GM19025 (cell line): Measurements from ENCODE around the gene BHMT2.

ENCODE experiments used
- ATAC-seq: cut with Tn5 transposase; IDR thresholded peaks from one replicate; pipeline ENCODE4 v1.9.1; 2021; ENCODE audit warnings: mild to moderate bottlenecking, low read depth, moderate library complexity; ENCODE audit not compliant: unreplicated experiment

The BHMT2 gene

GRCh38 chr5:79111960-79112702 is 42.6 kb downstream of the BHMT2 start:
- no peak for ATAC-seq

GRCh38 chr5:79112703-79113058 is 43.1 kb downstream of the BHMT2 start:
- no peak for ATAC-seq

- ATAC-seq, result no peak
Observed at GRCh38 chr5:79119486-79119885, 49.9 kb downstream of the BHMT2 start.

GRCh38 chr5:79120221-79120620 is 50.7 kb downstream of the BHMT2 start:
- ATAC-seq, result no peak

GRCh38 chr5:79122973-79123372 is 53.4 kb downstream of the BHMT2 start:
- ATAC-seq, result no peak

GRCh38 chr5:79124607-79125006 is 55.0 kb downstream of the BHMT2 start:
- no peak for ATAC-seq

GRCh38 chr5:79130781-79131180 is 61.2 kb downstream of the BHMT2 start:
- ATAC-seq, result no peak

- no peak for ATAC-seq
Observed at GRCh38 chr5:79133121-79133656, 63.6 kb downstream of the BHMT2 start.

GRCh38 chr5:79133657-79134451 is 64.3 kb downstream of the BHMT2 start:
- no peak for ATAC-seq

GRCh38 chr5:79135790-79136553 is 66.4 kb downstream of the BHMT2 start:
- ATAC-seq, result no peak

- ATAC-seq, result no peak
Observed at GRCh38 chr5:79136618-79137017, 67.1 kb downstream of the BHMT2 start.
